ENCODE results near the gene PALLD.
A peak's percentile ranks its signal among the peaks of the same experiment; 100 is the strongest.
"Not testable (repeated sequence)": the region's sequence is repeated elsewhere in the genome, so short reads cannot be mapped to it uniquely, and the experiment has no call there.

The PALLD gene

DNA sequence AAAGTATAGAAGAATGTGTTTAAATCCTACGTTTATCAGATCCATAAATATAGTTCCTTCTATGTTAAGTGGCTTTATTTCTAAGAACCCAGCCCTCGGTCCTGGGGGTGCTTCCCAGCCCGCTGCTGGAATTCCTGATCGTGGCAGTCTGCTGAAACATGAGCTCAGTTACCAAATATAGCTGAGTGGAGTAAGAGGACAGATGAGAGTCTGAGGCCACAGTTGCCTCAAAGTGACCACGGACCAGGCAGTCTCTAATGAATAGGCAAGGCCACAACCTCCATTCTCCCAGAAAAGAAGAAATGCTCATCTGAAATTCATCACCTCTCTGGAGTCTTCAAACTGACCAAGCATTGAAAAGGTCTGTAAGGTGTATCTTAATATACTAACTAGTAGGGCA, at the start of gene PALLD:
TSS of gene PALLD (plus strand) at position 219 of the 400 bp plus-strand sequence.
- no peak for DNase-seq

DNA sequence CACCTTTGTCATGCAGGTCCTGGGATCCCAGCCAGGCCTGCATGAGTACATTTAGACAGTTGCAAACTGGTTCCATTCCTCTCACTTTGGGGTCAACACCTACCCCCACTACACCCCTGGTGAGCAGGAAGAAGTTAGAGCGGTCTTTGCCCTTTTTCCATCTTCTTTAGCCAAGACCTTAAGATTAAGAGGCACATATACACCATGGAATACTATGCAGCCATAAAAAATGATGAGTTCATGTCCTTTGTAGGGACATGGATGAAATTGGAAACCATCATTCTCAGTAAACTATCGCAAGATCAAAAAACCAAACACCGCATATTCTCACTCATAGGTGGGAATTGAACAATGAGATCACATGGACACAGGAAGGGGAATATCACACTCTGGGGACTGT, 47.8 kb upstream of the PALLD start:
- DNase-seq: not testable (repeated sequence)

- no peak for DNase-seq
These were observed 47.0 kb upstream of the PALLD start for GRCh38 chr4:168449719-168450452.

- no peak for DNase-seq
These were observed 45.5 kb upstream of the PALLD start for GRCh38 chr4:168451331-168451730.

- DNase-seq: no peak
These were observed 45.0 kb upstream of the PALLD start for GRCh38 chr4:168451744-168452390.

- DNase-seq: no peak
These were observed 43.7 kb upstream of the PALLD start for GRCh38 chr4:168453146-168453545.

DNA sequence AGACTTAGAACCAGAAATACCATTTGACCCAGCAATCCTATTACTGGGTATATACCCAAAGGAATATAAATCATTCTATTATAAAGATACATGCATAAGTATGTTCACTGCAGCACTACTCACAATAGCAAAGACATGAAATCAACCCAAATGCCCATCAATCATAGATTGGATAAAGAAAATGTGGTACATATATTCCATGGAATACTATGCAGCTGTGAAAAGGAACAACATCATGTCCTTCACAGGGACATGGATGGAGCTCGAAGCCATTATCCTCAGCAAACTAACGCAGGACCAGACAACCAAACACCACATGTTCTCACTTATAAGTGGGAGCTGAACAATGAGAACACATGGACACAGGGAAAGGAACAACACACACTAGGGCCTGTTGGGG, 38.6 kb upstream of the PALLD start:
- DNase-seq: not testable (repeated sequence)

GRCh38 chr4:168461821-168462220, 35.0 kb upstream of the PALLD start:
- no peak for DNase-seq

DNA sequence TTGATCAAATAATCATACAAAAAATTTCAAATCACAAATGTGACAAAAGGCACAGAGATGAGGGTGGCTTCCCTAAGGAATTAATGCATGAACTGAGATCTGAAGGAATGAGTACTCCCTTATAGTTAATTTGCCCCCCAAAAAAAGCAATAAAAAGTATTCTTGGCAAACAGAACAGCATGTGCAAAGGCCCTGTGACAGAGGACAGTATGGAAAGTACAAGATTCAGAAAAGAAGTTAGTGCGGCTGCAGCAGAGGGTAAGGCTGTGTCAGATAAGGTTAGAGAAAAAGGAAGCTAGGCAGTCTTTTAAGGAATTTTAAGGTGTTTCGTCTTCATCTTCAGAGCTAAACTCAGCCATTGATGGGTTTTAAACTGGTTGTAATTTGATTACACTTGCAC, 23.9 kb upstream of the PALLD start:
- no peak for DNase-seq

GRCh38 chr4:168474660-168475320, 22.1 kb upstream of the PALLD start:
- DNase-seq: no peak

GRCh38 chr4:168475745-168476144, 21.1 kb upstream of the PALLD start:
- peak in 1 of 6 experiments; percentile 1 for DNase-seq

DNA sequence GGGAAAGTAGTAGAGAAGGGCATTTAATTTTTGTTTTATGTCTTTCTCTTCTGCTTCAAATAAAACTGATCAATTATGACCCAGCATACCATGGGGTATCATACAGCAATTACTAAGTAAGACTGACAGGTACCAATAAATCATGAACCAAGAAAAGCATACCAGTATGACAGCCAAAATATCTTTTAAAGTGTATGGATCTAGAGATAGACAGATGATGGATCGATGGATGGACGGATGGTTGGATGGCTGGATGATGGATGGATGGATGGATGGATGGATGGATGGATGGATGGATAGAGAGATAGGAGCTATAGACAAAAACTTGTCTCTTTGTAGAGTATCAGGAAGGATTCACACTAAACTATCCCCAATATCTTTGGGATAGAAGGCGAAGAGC, 18.0 kb upstream of the PALLD start:
- no peak for DNase-seq

GRCh38 chr4:168480931-168481611, 15.8 kb upstream of the PALLD start:
- peak; percentile 8 to 79 (median 60) for DNase-seq

DNA sequence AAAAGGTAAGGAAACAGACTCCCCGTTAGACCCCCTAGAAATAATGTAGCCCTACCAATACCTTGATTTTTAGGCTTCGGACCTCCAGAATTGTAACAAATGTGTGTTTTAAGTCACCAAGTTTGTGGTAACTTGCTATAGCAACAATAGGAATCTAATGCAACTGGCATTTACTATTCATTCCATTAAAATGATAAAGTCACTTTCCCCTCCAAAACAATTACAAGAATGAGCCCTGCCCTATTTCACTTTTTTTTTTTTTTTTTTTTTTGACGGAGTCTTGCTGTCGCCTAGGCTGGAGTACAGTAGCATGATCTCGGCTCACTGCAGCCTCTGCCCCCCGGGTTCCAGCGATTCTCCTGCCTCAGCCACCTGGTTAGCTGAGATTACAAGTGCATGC, 13.0 kb upstream of the PALLD start:
- DNase-seq: no peak

- DNase-seq: no peak
These were observed 12.2 kb upstream of the PALLD start for GRCh38 chr4:168484626-168485025.

GRCh38 chr4:168485156-168485910, 11.5 kb upstream of the PALLD start:
- DNase-seq: no peak

- no peak for DNase-seq
These were observed 10.0 kb upstream of the PALLD start for GRCh38 chr4:168486912-168487281.

DNA sequence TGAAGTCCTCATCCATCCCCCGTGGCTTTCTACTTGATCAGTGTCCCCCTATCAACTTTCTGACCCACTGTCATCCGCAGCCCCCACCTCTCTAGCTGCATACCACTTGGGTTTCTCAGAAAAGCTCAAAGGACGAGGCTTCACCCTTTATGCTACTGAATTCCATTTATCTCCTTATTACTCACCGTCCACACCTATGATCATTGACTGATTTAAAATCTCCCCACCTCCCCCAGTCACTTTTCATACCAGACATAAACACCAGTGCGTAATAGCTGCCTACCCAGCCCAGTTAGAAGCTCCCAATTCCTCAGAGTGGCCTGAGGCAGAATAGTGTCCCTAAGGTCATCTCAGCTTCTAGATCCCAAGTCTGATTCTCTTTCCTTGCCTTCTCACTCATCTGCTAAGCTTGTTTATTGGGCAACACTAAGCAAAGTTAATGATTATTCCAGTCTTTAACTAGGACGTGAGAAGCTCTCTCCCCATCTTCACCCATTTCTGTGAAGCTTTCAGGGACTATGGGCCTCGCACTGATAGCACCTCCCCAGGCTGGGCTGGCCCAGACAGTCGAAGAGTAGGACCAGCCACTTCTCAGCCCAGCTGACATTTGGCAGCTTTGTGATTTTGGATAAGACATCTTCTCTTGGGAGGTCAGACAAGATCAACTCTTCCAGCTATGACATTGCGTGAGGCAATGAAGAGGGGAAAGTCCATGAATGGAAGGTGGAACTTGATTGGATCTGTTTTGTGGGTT, 9.4 kb upstream of the PALLD start:
- no peak for DNase-seq

DNA sequence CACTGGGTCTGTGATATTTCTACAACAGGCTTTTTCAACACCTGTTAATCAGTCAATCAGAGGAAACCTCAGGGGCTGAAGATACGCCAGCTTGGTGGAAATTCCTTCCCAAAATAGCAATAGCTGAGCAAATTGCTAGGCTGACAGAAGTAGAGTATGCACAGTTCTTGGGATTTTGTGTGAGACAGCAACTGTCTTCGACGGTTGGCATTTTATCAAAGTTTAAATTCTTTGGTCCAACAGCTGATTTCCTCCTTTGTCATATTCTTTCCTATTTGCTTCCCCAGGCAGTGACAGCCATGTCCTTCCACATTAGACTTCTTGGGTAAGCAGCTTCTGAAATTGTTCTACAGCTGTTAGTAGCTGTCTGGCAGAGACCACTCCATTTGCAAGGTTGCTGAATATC, 8.0 kb upstream of the PALLD start:
- no peak for DNase-seq

DNA sequence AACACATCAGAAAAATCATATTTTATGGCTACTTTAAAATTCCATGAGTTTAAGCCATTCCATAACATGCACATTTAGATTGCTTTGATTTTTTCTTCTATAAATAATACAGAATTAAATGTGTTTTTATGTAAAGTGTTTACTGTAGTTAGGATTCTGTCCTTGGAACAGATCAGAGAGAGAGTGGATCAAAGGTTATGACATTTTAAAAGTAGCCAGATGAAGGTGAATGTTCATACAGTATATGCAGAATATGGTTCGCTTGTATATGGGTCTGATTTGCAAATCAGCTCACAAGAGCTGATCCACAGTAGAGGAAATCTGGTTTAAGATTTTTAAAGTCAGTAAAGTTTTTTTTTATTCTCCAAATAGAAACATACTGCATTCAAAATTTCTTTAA, 7.2 kb upstream of the PALLD start:
- no peak for DNase-seq

- no peak for DNase-seq
These were observed 6.1 kb upstream of the PALLD start for GRCh38 chr4:168490711-168491110.

DNA sequence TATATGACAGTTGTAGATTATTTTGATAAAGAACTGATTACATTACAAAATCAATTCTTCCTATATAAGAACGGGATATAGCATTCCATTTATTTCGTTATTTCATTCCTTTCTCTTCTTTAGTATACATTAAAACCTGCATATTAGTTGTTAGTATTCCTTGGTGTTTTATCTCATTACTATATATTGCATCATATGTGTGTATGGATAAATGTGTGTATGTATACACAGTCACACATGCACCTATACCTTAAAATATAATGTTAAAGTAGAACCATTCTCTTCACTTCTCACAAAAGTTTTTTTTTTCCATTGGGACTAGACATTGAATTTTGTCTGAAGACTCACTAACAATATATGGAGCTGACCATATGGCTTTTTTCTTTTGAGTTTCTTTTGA, 5.3 kb upstream of the PALLD start:
- DNase-seq: no peak

Data from stimulated activated naive CD4-positive, alpha-beta T cell (primary cell).